Measurements from ENCODE around the gene ADGRE3. TPM values are rescaled to one million over a fixed set of nuclear protein-coding genes. Genes with fewer than 3 reads are reported as not detected.
A peak's percentile ranks its signal among the peaks of the same experiment; 100 is the strongest.

The ADGRE3 gene
- total RNA-seq, 2 donors from 2014 or later: 0.27 to 0.80 TPM

GRCh38 chr19:14575428-14575980 is 99.1 kb downstream of the ADGRE3 start:
- H3K9me3 ChIP-seq: no peaks in the 10 kb centered on the region
- intact Hi-C loops (cut with DNase I): loop anchor here (10.0 kb wide), 1 partner anchor 309 kb away; the partner anchor contains the start of gene OR7A17
- no peak overlapping the region for H3K27ac ChIP-seq
- 88% methylated on average over 6 of the region's 6 CpGs for WGBS
- H3K4me1 ChIP-seq (replicated peaks): no peaks in the 10 kb centered on the region
- TF ChIP-seq POLR2A (IDR thresholded peaks at IDR 0.05): no peak
- TF ChIP-seq POLR2AphosphoS5 (IDR thresholded peaks at IDR 0.05): no peak
- TF ChIP-seq, protein P1, sequence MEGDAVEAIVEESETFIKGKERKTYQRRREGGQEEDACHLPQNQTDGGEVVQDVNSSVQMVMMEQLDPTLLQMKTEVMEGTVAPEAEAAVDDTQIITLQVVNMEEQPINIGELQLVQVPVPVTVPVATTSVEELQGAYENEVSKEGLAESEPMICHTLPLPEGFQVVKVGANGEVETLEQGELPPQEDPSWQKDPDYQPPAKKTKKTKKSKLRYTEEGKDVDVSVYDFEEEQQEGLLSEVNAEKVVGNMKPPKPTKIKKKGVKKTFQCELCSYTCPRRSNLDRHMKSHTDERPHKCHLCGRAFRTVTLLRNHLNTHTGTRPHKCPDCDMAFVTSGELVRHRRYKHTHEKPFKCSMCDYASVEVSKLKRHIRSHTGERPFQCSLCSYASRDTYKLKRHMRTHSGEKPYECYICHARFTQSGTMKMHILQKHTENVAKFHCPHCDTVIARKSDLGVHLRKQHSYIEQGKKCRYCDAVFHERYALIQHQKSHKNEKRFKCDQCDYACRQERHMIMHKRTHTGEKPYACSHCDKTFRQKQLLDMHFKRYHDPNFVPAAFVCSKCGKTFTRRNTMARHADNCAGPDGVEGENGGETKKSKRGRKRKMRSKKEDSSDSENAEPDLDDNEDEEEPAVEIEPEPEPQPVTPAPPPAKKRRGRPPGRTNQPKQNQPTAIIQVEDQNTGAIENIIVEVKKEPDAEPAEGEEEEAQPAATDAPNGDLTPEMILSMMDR (IDR thresholded peaks at IDR 0.05): no peak
- H3K4me3 ChIP-seq: no peak overlapping the region
- H3K36me3 ChIP-seq: no peaks in the 10 kb centered on the region
- no peaks in the 10 kb centered on the region for H3K27me3 ChIP-seq (replicated peaks; ENCODE audit: insufficient read depth)
- DNase-seq (ENCODE audit: low spot score): no peak

DNA sequence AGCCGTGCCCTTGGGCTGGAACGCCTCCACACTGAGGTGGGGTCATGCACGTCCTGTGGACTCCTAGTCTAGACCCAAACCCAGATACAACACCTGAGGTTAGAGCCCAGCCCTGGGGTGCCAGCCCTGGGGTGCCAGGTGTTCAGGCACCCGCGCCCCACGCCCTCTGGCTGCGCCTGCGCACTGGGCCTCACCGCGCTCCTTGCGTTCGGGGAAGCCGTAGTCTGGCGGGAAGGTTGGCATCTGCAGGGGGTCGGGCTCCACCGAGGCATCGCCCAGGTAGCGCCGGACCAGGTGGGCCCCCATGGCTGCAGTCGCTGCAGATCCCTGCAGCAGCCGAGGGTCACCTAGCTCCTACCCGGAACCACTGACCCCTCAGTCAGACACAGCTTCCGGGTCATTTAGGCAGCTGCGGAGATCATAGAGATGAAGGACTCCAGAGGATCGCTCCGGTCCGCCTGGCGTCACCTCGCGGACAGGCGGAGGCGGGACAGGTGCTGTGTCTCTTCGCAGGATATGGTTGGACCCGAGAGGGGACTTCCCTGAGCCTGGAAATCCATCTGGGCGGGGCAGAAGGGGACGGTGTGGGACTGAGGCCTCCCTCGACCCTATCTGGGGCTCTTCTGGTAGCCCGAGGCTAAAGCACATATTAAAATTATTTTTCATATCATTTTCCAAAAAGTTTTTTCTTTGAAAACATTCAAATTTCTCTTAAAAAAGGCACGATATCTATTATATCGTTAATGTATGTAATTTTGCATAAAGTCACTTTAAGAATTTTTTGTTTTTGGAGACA is 102.8 kb downstream of the ADGRE3 start, which contains the start of gene NDUFB7:
Gene NDUFB7, minus strand, starts transcription at position 372 of the 796 bp plus-strand sequence. Its CDS starts 66 bp downstream, at position 306.
- H3K36me3 ChIP-seq: no peaks in the 10 kb centered on the region
- intact Hi-C loops (cut with DNase I): loop anchor here (10.0 kb wide), 1 partner anchor 313 kb away; the partner anchor contains the start of gene OR7A17
- 2% methylated on average over 34 of the region's 40 CpGs for WGBS
- DNase-seq (ENCODE audit: low spot score): peak; percentile 89
- H3K27ac ChIP-seq: peak within 1 kb of the TSS; percentile 54 to 82
- peak within 1 kb of the TSS; percentile 68 to 99 for H3K4me3 ChIP-seq
- TF ChIP-seq POLR2A (IDR thresholded peaks at IDR 0.05) (peak; percentile 18), POLR2AphosphoS5 (IDR thresholded peaks at IDR 0.05) (peak; percentile 98)
- TF ChIP-seq, protein P1 (IDR thresholded peaks at IDR 0.05): peak; percentile 62 to 90 (median 85)
- H3K9me3 ChIP-seq: no peaks in the 10 kb centered on the region
- no peaks in the 10 kb centered on the region for H3K27me3 ChIP-seq (replicated peaks; ENCODE audit: insufficient read depth)
- H3K4me1 ChIP-seq (replicated peaks): no peaks in the 10 kb centered on the region

DNA sequence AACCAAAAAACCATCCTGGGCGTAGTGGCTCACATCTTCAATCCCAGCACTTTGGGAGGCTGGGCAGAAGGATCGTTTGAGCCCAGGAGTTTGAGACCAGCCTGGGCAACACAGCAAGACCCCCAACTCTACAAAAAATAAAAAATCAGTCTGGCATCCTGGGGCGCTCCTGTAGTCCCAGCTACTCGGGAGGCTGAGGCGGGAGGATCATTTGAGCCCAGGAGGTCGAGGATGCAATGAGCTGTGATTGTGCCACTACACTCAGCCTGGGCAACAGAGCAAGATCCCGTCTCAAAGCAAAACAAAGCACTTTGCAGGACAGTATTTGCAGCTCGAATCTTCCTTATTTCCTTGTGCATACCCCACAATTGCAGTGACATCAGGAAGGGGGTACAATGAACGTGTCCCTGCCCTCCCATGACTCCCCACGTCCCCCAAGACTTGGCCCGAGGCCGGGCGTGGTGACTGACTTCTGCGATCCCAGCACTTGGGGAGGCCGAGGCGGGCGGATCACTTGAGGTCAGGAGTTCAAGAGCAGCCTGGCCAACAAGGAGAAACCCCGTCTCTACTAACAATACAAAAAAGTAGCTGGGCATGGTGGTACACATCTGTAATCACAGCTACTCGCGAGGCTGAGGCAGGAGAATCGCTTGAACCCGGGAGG is 103.6 kb downstream of the ADGRE3 start:
- DNase-seq (ENCODE audit: low spot score): no peak
- Histone ChIP-seq H3K27ac (peak overlapping the region; percentile 54 to 82), H3K27me3 (replicated peaks; ENCODE audit: insufficient read depth) (no peaks in the 10 kb centered on the region), H3K4me3 (peak overlapping the region; percentile 68 to 99), H3K4me1 (replicated peaks) (no peaks in the 10 kb centered on the region), H3K36me3 (no peaks in the 10 kb centered on the region), H3K9me3 (no peaks in the 10 kb centered on the region)
- TF ChIP-seq POLR2A (IDR thresholded peaks at IDR 0.05) (no peak), POLR2AphosphoS5 (IDR thresholded peaks at IDR 0.05) (no peak)
- TF ChIP-seq, protein P1 (IDR thresholded peaks at IDR 0.05): no peak
- WGBS: 43% methylated on average over 22 of the region's 22 CpGs
- intact Hi-C loops (cut with DNase I): loop anchor here (10.0 kb wide), 1 partner anchor 314 kb away; the partner anchor contains the start of gene OR7A17

Small RNAs within 50 kb of the gene (small RNA-seq; reads per million reads assigned to genes)
- gene AC022149.2 (0 reads per million in 2 donors), gene RN7SL842P (0 reads per million in 2 donors)

Other genes starting within 250 kb of the ADGRE3 start
- gene PKN1, start 241.5 kb downstream of the ADGRE3 start, total RNA-seq: 100 to 1,000 TPM in 1 of 2 donors, 10 to 100 TPM in 1; 54.3 to 255 TPM
- 1 to 10 TPM in 1 of 2 donors, not detected in 1; 1.0 TPM for gene PTGER1, start 199.5 kb downstream of the ADGRE3 start, total RNA-seq
- 100 to 1,000 TPM in 1 of 2 donors, 10 to 100 TPM in 1; 71.8 to 101 TPM for gene GIPC1, start 178.7 kb downstream of the ADGRE3 start, total RNA-seq
- 100 to 1,000 TPM in 1 of 2 donors, 10 to 100 TPM in 1; 91.6 to 108 TPM for gene DNAJB1, start 156.4 kb downstream of the ADGRE3 start, total RNA-seq
- 100 to 1,000 TPM; 137 to 154 TPM for gene TECR, start 145.2 kb downstream of the ADGRE3 start, total RNA-seq
- 100 to 1,000 TPM; 507 to 534 TPM for gene NDUFB7, start 102.8 kb downstream of the ADGRE3 start, total RNA-seq
- 1 to 10 TPM in 1 of 2 donors, under 1 TPM in 1; 0.14 to 1.0 TPM for gene CLEC17A, start 91.8 kb downstream of the ADGRE3 start, total RNA-seq
- gene ZNF333, start 15.2 kb upstream of the ADGRE3 start, total RNA-seq: 10 to 100 TPM; 26.6 to 39.8 TPM
- gene ADGRE2, start 103.7 kb upstream of the ADGRE3 start, total RNA-seq: 1 to 10 TPM; 3.6 to 4.9 TPM
- gene OR7A5, start 160.3 kb upstream of the ADGRE3 start, total RNA-seq: 1 to 10 TPM in 1 of 2 donors, under 1 TPM in 1; 0.57 to 1.4 TPM
- 1 to 10 TPM; 3.2 to 5.1 TPM for gene OR7C1, start 160.3 kb upstream of the ADGRE3 start, total RNA-seq
- gene OR7A10, start 174.1 kb upstream of the ADGRE3 start, total RNA-seq: not detected
- gene OR7A17, start 211.3 kb upstream of the ADGRE3 start, total RNA-seq: not detected

Data from prostate gland (tissue), 2 donors.